Activated naive CD4-positive, alpha-beta T cell treated with anti-CD3 and anti-CD28 coated beads for 36 hours (primary cell): ENCODE results near the gene JAG2. TPM values are rescaled to one million over a fixed set of nuclear protein-coding genes. Genes with fewer than 3 reads are reported as not detected.
A peak's percentile ranks its signal among the peaks of the same experiment; 100 is the strongest.

Source experiments
- CTCF ChIA-PET: fragments of 350-600 bp; sonication (Branson Sonifier 250); formaldehyde crosslinking; loops from one replicate; lab custom pipeline; 2021; ENCODE audit warnings: antibody characterized with exemption; lab: Charles Lee
- DNase-seq: peaks from one replicate; pipeline ENCODE4 v3.0.0-alpha.2; 2020
- H3K27ac Mint-ChIP-seq: one replicate; pipeline ENCODE4 v1.8.0; 2021; ENCODE audit warnings: mild to moderate bottlenecking, mixed read lengths
- H3K27me3 Mint-ChIP-seq: one replicate; pipeline ENCODE4 v1.8.0; 2021; ENCODE audit warnings: low read depth, mixed read lengths
- H3K36me3 Mint-ChIP-seq: one replicate; pipeline ENCODE4 v1.8.0; 2021; ENCODE audit warnings: low read depth, mixed read lengths
- H3K4me1 Mint-ChIP-seq: one replicate; pipeline ENCODE4 v1.8.0; 2021; ENCODE audit warnings: low read depth, mixed read lengths
- H3K4me3 Mint-ChIP-seq: one replicate; pipeline ENCODE4 v1.8.0; 2021; ENCODE audit warnings: mild to moderate bottlenecking, moderate library complexity, mixed read lengths
- H3K9me3 Mint-ChIP-seq: one replicate; pipeline ENCODE4 v1.8.0; 2021; ENCODE audit warnings: mixed read lengths
- intact Hi-C: fragments of 100-400 bp; cut with micrococcal nuclease; formaldehyde crosslinking; loops from one replicate; pipeline ENCODE4 v1.15.1; 2023
- total RNA-seq, 2 experiments: library from RNA; stranded (reverse); gene quantifications; one replicate each; pipeline ENCODE4 v1.2.3, GENCODE V29; 2021

The JAG2 gene
- total RNA-seq, 2 experiments from 2014 or later: 2.9 to 3.6 TPM

GRCh38 chr14:105192866-105193731, 24.5 kb upstream of the JAG2 start:
- CTCF ChIA-PET: interaction anchor here (1.5 to 2.4 kb wide), 3 partner anchors 12 to 158 kb away, joined by 4 to 8 read pairs (median 7); partner anchors contain the start of gene NUDT14
- peaks cover 16% of the 10 kb centered on the region for H3K27me3 Mint-ChIP-seq
- intact Hi-C loops: no loop called here
- no peak overlapping the region for H3K4me3 Mint-ChIP-seq
- H3K4me1 Mint-ChIP-seq: peaks cover 31% of the 10 kb centered on the region
- H3K27ac Mint-ChIP-seq: no peak overlapping the region
- DNase-seq: peak; percentile 44
- H3K9me3 Mint-ChIP-seq: peaks cover 2% of the 10 kb centered on the region
- H3K36me3 Mint-ChIP-seq: no peaks in the 10 kb centered on the region

- Mint-ChIP-seq H3K9me3 (peaks cover 3% of the 10 kb centered on the region), H3K36me3 (no peaks in the 10 kb centered on the region), H3K27ac (no peak overlapping the region), H3K4me3 (no peak overlapping the region), H3K27me3 (no peaks in the 10 kb centered on the region), H3K4me1 (peaks cover 4% of the 10 kb centered on the region)
- no peak for DNase-seq
- intact Hi-C loops: no loop called here
- CTCF ChIA-PET: interaction anchor here (0.6 to 1.0 kb wide), 4 partner anchors 28 to 99 kb away, joined by 3 to 4 read pairs (median 4); no protein-coding TSS in a partner anchor
Measured at GRCh38 chr14:105187935-105188524, 19.5 kb upstream of the JAG2 start.

- intact Hi-C loops: no loop called here
- H3K9me3 Mint-ChIP-seq: peaks cover 3% of the 10 kb centered on the region
- H3K4me3 Mint-ChIP-seq: no peak overlapping the region
- CTCF ChIA-PET: no interaction called here
- no peaks in the 10 kb centered on the region for H3K36me3 Mint-ChIP-seq
- no peaks in the 10 kb centered on the region for H3K27me3 Mint-ChIP-seq
- no peak for DNase-seq
- peaks cover 3% of the 10 kb centered on the region for H3K4me1 Mint-ChIP-seq
- H3K27ac Mint-ChIP-seq: no peak overlapping the region
Measured at GRCh38 chr14:105187116-105187515, 18.5 kb upstream of the JAG2 start.

- Mint-ChIP-seq H3K4me3 (no peak overlapping the region), H3K36me3 (no peaks in the 10 kb centered on the region), H3K27ac (no peak overlapping the region), H3K4me1 (peaks cover 4% of the 10 kb centered on the region), H3K27me3 (no peaks in the 10 kb centered on the region), H3K9me3 (peaks cover 3% of the 10 kb centered on the region)
- intact Hi-C loops: no loop called here
- DNase-seq: no peak
- CTCF ChIA-PET: no interaction called here
Measured at GRCh38 chr14:105185973-105186372, 17.4 kb upstream of the JAG2 start.

GRCh38 chr14:105185001-105185400, 16.4 kb upstream of the JAG2 start:
- intact Hi-C loops: no loop called here

GRCh38 chr14:105184461-105184860, 15.9 kb upstream of the JAG2 start:
- Mint-ChIP-seq H3K4me3 (no peak overlapping the region), H3K4me1 (peaks cover 4% of the 10 kb centered on the region), H3K27me3 (no peaks in the 10 kb centered on the region), H3K36me3 (no peaks in the 10 kb centered on the region), H3K27ac (no peak overlapping the region), H3K9me3 (peaks cover 3% of the 10 kb centered on the region)
- intact Hi-C loops: loop anchor here (5.0 kb wide), 2 partner anchors 92 to 308 kb away; partner anchors contain the start of gene TEDC1
- CTCF ChIA-PET: no interaction called here
- DNase-seq: no peak

More at GRCh38 chr14:105185001-105185400, 16.4 kb upstream of the JAG2 start:
- Mint-ChIP-seq H3K27ac (no peak overlapping the region), H3K36me3 (no peaks in the 10 kb centered on the region), H3K9me3 (peaks cover 3% of the 10 kb centered on the region), H3K4me1 (peaks cover 4% of the 10 kb centered on the region), H3K27me3 (no peaks in the 10 kb centered on the region), H3K4me3 (no peak overlapping the region)
- CTCF ChIA-PET: no interaction called here
- DNase-seq: no peak

GRCh38 chr14:105182296-105183020, 13.9 kb upstream of the JAG2 start:
- Mint-ChIP-seq H3K9me3 (no peaks in the 10 kb centered on the region), H3K36me3 (no peaks in the 10 kb centered on the region), H3K4me1 (peaks cover 4% of the 10 kb centered on the region), H3K27me3 (no peaks in the 10 kb centered on the region), H3K4me3 (peak overlapping the region; percentile 59), H3K27ac (no peak overlapping the region)
- no peak for DNase-seq
- intact Hi-C loops: loop anchor here (5.0 kb wide), 2 partner anchors 90 to 310 kb away; partner anchors contain the start of gene TEDC1
- CTCF ChIA-PET: interaction anchor here (0.6 to 2.3 kb wide), 7 partner anchors 13 to 254 kb away, joined by 3 to 9 read pairs (median 4); partner anchors contain the start of gene JAG2

GRCh38 chr14:105181549-105182295, 13.1 kb upstream of the JAG2 start:
- Mint-ChIP-seq H3K27me3 (no peaks in the 10 kb centered on the region), H3K27ac (no peak overlapping the region), H3K9me3 (no peaks in the 10 kb centered on the region), H3K36me3 (no peaks in the 10 kb centered on the region), H3K4me3 (peak overlapping the region; percentile 59), H3K4me1 (peaks cover 4% of the 10 kb centered on the region)
- DNase-seq: no peak
- intact Hi-C loops: loop anchor here (5.0 kb wide), 2 partner anchors 89 to 311 kb away; partner anchors contain the start of gene TEDC1
- CTCF ChIA-PET: interaction anchor here (0.6 to 2.3 kb wide), 9 partner anchors 12 to 1649 kb away, joined by 3 to 9 read pairs (median 4); partner anchors contain the start of gene JAG2

- peaks cover 4% of the 10 kb centered on the region for H3K4me1 Mint-ChIP-seq
- H3K4me3 Mint-ChIP-seq: peak within 1 kb of the TSS; percentile 72
- no peaks in the 10 kb centered on the region for H3K27me3 Mint-ChIP-seq
- peak within 1 kb of the TSS; percentile 36 for H3K27ac Mint-ChIP-seq
- H3K36me3 Mint-ChIP-seq: no peaks in the 10 kb centered on the region
- intact Hi-C loops: loop anchor here (5.0 kb wide), 2 partner anchors 89 to 311 kb away; partner anchors contain the start of gene TEDC1
- peak; percentile 86 for DNase-seq
- CTCF ChIA-PET: interaction anchor here (0.6 to 2.3 kb wide), 10 partner anchors 10 to 1650 kb away, joined by 3 to 9 read pairs (median 3); partner anchors contain the start of gene JAG2
- no peaks in the 10 kb centered on the region for H3K9me3 Mint-ChIP-seq
Measured at GRCh38 chr14:105180592-105181548, 12.3 kb upstream of the JAG2 start, which contains the start of gene NUDT14. Gene NUDT14, minus strand, starts transcription at chr14:105181312. Its CDS starts 103 bp downstream, at chr14:105181209.

GRCh38 chr14:105179191-105179590, 10.6 kb upstream of the JAG2 start:
- Mint-ChIP-seq H3K36me3 (no peaks in the 10 kb centered on the region), H3K4me3 (no peak overlapping the region), H3K27ac (no peak overlapping the region), H3K4me1 (peaks cover 14% of the 10 kb centered on the region), H3K9me3 (no peaks in the 10 kb centered on the region), H3K27me3 (no peaks in the 10 kb centered on the region)
- CTCF ChIA-PET: no interaction called here
- no peak for DNase-seq
- intact Hi-C loops: no loop called here

GRCh38 chr14:105178868-105179140, 10.2 kb upstream of the JAG2 start:
- Mint-ChIP-seq H3K27ac (no peak overlapping the region), H3K36me3 (no peaks in the 10 kb centered on the region), H3K4me1 (peaks cover 17% of the 10 kb centered on the region), H3K27me3 (no peaks in the 10 kb centered on the region), H3K9me3 (no peaks in the 10 kb centered on the region), H3K4me3 (no peak overlapping the region)
- no peak for DNase-seq
- CTCF ChIA-PET: no interaction called here
- intact Hi-C loops: no loop called here
